K562 (cell line): Measurements from ENCODE around the gene SPAG16. TPM values are rescaled to one million over a fixed set of nuclear protein-coding genes. Genes with fewer than 3 reads are reported as not detected.

ENCODE experiments used
- ATF7 ChIP-seq: fragments of 450-650 bp; IDR thresholded peaks from 2 replicates; pipeline ENCODE4 v1.7.1; 2014; ENCODE audit warnings: mild to moderate bottlenecking, moderate library complexity
- CREB3L1 ChIP-seq: fragments of 450-650 bp; IDR thresholded peaks from 2 replicates; pipeline ENCODE4 v1.6.1; 2014; ENCODE audit warnings: low read depth, mild to moderate bottlenecking, moderate library complexity, borderline replicate concordance
- CXXC5 ChIP-seq: fragments of 250-450 bp; sonication (Bioruptor Pico); IDR thresholded peaks from 2 replicates; pipeline ENCODE4 v1.8.0; 2022; ENCODE audit warnings: inconsistent platforms, mild to moderate bottlenecking, moderate library complexity
- HDAC6 ChIP-seq: IDR thresholded peaks from 2 replicates; pipeline ENCODE4 v1.6.1; 2012; ENCODE audit warnings: low read depth, mild to moderate bottlenecking, control low read depth, inconsistent platforms, low read length, moderate library complexity
- HMG20A ChIP-seq: fragments of 450-650 bp; formaldehyde crosslinking; conservative IDR thresholded peaks from 2 replicates; pipeline ENCODE4 v1.4.0; 2020; ENCODE audit warnings: mild to moderate bottlenecking, mixed read lengths
- KLF1 ChIP-seq: fragments of 450-650 bp; IDR thresholded peaks from 2 replicates; pipeline ENCODE4 v1.6.1; 2016; ENCODE audit warnings: missing genetic modification characterization, missing compliant biosample characterization
- L3MBTL2 ChIP-seq: fragments of 450-650 bp; IDR thresholded peaks from 2 replicates; pipeline ENCODE4 v1.6.1; 2016; ENCODE audit warnings: mild to moderate bottlenecking, moderate library complexity
- MYC ChIP-seq, 2 experiments: fragments of 250-450 bp in 1 of 2; sonication (Bioruptor Pico) in 1 of 2; IDR thresholded peaks; 2 replicates each; pipeline versions ENCODE4 v1.5.1 to v1.6.1; 2012 to 2021; ENCODE audit warnings: low read depth in 2 of 2, borderline replicate concordance in 1 of 2, improper control_type of control experiment in 1 of 2, low read length in 1 of 2, mild to moderate bottlenecking in 1 of 2, moderate library complexity in 1 of 2
- PHF8 ChIP-seq: fragments of 200-600 bp; sonication (generic); IDR thresholded peaks from 2 replicates; pipeline ENCODE4 v1.6.1; 2012; ENCODE audit warnings: mixed run types, mild to moderate bottlenecking, inconsistent platforms, low read length, moderate library complexity, borderline replicate concordance
- PREB ChIP-seq: sonication (generic); formaldehyde crosslinking; IDR thresholded peaks from 2 replicates; pipeline ENCODE4 v1.8.1; 2023; ENCODE audit warnings: mild to moderate bottlenecking, missing genetic modification reagents
- RB1 ChIP-seq: fragments of 450-650 bp; IDR thresholded peaks from 2 replicates; pipeline ENCODE4 v1.6.1; 2017; ENCODE audit warnings: low read depth, mild to moderate bottlenecking
- SAP30 ChIP-seq: fragments of 200-600 bp; sonication (generic); IDR thresholded peaks from 2 replicates; pipeline ENCODE4 v1.6.1; 2012; ENCODE audit warnings: borderline replicate concordance, low read depth, mild to moderate bottlenecking, moderate library complexity, low read length, control low read depth, inconsistent platforms; ENCODE audit not compliant: insufficient read depth, poor library complexity, severe bottlenecking
- ZNF407 ChIP-seq: fragments of 450-650 bp; IDR thresholded peaks from 2 replicates; pipeline ENCODE4 v1.6.1; 2016; ENCODE audit warnings: low read depth
- ZNF57 ChIP-seq: fragments of 450-650 bp; formaldehyde crosslinking; IDR thresholded peaks from 2 replicates; pipeline ENCODE4 v1.4.0; 2020; ENCODE audit warnings: mild to moderate bottlenecking, moderate library complexity
- polyA plus RNA-seq, 8 experiments: library from polyadenylated mRNA; depleted of rRNA in 4 of 8; stranded (reverse) in 5 of 8; unstranded in 3 of 8; fragments of >200 nt; fragmentation: Nextera tagmentation in 2 of 8; fragmentation: Illumina TruSeq in 1 of 8; extraction: Ambion mirVana in 2 of 8; extraction: Trizol in 1 of 8; gene quantifications; 2 replicates each; pipeline versions ENCODE4 v1.2.1 to v1.2.3, GENCODE V29; 2011 to 2014; ENCODE audit warnings: inconsistent platforms in 1 of 8, missing spikeins in 1 of 8
- total RNA-seq, 7 experiments: library from RNA; depleted of rRNA in 6 of 7; stranded (reverse); fragments of >200 nt in 6 of 7; fragmentation: Illumina TruSeq in 2 of 7; extraction: Trizol in 2 of 7; gene quantifications; 2 replicates each; pipeline versions ENCODE4 v1.2.1 to v1.2.3, GENCODE V29; 2011 to 2021; ENCODE audit warnings: low replicate concordance in 1 of 7

The SPAG16 gene
- total and polyA plus RNA-seq, 9 of the 15 experiments (the other 6 are each of a cell fraction or from before 2014, with no cell fraction given) = 0.98 to 5.9 (median 3.5) TPM

DNA sequence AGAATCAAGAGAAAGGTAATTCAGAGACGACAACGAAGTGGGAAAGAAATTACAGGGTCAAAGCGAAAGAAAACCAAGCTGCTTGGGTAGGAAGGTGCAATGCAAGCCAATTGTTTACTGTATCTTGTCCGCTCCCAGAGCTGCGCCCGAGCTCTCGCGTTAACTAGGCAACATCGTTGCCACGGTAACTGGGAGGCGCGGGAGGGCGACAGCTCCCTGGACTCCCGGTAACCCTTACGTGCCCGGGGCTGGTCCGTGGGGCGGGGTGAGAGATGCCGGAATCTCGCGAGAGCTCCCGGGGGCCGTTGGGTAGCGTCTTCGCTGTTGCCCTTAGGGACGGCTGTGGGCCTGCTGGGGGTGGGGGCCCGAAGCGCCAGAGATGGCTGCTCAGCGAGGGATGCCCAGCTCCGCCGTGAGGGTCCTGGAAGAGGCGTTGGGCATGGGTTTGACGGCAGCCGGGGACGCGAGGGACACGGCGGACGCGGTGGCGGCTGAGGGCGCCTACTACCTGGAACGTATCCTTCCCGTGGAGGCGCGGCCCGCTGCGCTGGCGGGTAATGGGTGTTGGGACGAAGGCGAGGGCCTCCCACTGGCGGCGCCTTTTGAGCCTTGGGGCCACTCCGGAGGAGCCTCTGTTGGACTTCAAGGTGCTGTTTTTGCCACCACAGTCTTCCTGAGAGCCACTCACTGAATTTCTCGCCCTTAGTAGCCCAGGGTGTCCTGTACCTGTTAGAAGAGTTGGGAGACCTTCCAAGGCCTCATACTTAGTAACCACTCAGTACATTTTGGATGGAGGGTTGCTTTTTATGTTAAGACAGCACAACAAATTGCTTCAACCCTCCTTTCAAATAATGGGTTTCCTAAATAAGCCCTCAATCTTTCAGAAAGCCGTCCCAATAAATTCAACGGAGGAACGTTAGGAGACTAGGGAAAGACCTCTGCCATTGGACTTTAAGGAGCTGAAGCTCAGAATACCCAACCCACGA is at the start of gene SPAG16 (continued):
- TF ChIP-seq CREB3L1 = peak; percentile 45; the same call in 1 of the 2 replicates
- no peak for TF ChIP-seq PREB (CRISPR knock-in tag)
- TF ChIP-seq MYC (IDR thresholded peaks at IDR 0.05; ENCODE audit: low read depth, low read length) = no peak
- no peak for TF ChIP-seq MYC (CRISPR knock-in tag; IDR thresholded peaks at IDR 0.05; ENCODE audit: borderline replicate concordance, low read depth)
- no peak for TF ChIP-seq ZNF407
- 0 out of 2 replicates have a peak, but pooled peaks have one; percentile 13 for TF ChIP-seq L3MBTL2
- no peak for TF ChIP-seq KLF1 (tag)
- no peak for TF ChIP-seq HMG20A (CRISPR knock-in tag)
- TF ChIP-seq ATF7 = no peak
- TF ChIP-seq PHF8 = peak; percentile 41; the same call in 1 of the 2 replicates
- TF ChIP-seq SAP30 = no peak
- TF ChIP-seq HDAC6 = no peak
- TF ChIP-seq ZNF57 (CRISPR knock-in tag) = no peak
- peak; percentile 26; the same call in 1 of the 2 replicates for TF ChIP-seq CXXC5
- TF ChIP-seq RB1 = no peak
